ENCODE data around the gene PNPLA7. TPM values are rescaled to one million over a fixed set of nuclear protein-coding genes. Genes with fewer than 3 reads are reported as not detected.

The PNPLA7 gene
- total and polyA plus RNA-seq, 2 of the 13 experiments (the other 11 are each of a cell fraction or from before 2014, with no cell fraction given): 0.42 to 1.5 TPM

DNA sequence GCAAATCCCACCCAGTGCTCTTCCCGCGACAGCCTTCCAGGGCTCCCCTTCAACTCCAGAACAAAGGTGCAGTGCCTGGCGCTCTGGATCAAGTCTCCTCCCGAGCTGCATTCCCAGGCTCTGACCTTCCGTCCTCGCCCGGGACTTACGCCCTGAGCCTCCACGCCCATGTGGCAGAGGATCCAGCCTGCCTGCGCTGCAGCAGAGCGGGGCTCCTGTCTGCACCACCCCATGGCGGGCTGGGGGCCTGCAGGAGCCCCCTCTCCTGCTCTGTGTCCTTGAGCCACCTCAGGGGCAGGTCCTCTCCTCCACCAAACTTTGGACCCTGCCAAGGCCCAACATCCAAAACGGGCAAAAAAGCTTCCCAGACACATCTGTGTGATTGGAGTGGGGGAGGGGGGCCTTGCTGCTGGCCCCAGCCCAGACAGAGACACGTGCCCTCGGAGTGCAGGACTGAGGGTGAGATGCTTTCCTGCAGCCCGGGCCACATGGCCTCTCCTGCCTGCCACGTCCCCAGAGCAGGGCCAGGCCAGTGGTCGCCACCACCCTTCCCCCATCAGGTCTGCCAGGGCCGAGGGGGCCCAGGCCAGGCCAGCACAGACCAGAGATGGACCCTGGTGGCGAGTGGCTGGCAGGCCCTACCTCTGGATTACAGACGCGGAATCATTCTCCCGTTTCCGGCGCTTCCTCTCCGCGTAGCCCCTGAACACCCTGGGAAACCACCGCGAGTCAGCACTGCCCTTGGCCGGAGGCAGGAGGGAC is 95.4 kb downstream of the PNPLA7 start (continued):
- TF ChIP-seq ZNF891 (CRISPR knock-in tag; IDR thresholded peaks at IDR 0.05) (peak; percentile 74; the same call in 1 of the 2 replicates), ZC3H4 (CRISPR knock-in tag; IDR thresholded peaks at IDR 0.05; ENCODE audit: borderline replicate concordance) (no peak; the same call in none of the 2 replicates), ZNF235 (CRISPR knock-in tag; IDR thresholded peaks at IDR 0.05; ENCODE audit: borderline replicate concordance) (no peak), CREM (IDR thresholded peaks at IDR 0.05) (peak; percentile 48; the same call in 1 of the 2 replicates), CREM (CRISPR knock-in tag; IDR thresholded peaks at IDR 0.05) (no peak), SP1 (IDR thresholded peaks at IDR 0.05) (no peak), SP1 (CRISPR knock-in tag; IDR thresholded peaks at IDR 0.05) (peak; percentile 14; the same call in 1 of the 2 replicates), PCBP2 (optimal IDR thresholded peaks at IDR 0.05; ENCODE audit: low read depth, low read length, poor library complexity, severe bottlenecking) (no peak), NFKB2 (CRISPR knock-in tag; IDR thresholded peaks at IDR 0.05; ENCODE audit: borderline replicate concordance) (peak; percentile 92), ZNF333 (CRISPR knock-in tag; IDR thresholded peaks at IDR 0.05; ENCODE audit: borderline replicate concordance) (no peak)
- TF ChIP-seq, protein P1, sequence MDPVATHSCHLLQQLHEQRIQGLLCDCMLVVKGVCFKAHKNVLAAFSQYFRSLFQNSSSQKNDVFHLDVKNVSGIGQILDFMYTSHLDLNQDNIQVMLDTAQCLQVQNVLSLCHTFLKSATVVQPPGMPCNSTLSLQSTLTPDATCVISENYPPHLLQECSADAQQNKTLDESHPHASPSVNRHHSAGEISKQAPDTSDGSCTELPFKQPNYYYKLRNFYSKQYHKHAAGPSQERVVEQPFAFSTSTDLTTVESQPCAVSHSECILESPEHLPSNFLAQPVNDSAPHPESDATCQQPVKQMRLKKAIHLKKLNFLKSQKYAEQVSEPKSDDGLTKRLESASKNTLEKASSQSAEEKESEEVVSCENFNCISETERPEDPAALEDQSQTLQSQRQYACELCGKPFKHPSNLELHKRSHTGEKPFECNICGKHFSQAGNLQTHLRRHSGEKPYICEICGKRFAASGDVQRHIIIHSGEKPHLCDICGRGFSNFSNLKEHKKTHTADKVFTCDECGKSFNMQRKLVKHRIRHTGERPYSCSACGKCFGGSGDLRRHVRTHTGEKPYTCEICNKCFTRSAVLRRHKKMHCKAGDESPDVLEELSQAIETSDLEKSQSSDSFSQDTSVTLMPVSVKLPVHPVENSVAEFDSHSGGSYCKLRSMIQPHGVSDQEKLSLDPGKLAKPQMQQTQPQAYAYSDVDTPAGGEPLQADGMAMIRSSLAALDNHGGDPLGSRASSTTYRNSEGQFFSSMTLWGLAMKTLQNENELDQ (CRISPR knock-in tag; IDR thresholded peaks at IDR 0.05; ENCODE audit: borderline replicate concordance): 0 out of 2 replicates have a peak, but pooled peaks have one; percentile 19
- TF ChIP-seq, protein P2, sequence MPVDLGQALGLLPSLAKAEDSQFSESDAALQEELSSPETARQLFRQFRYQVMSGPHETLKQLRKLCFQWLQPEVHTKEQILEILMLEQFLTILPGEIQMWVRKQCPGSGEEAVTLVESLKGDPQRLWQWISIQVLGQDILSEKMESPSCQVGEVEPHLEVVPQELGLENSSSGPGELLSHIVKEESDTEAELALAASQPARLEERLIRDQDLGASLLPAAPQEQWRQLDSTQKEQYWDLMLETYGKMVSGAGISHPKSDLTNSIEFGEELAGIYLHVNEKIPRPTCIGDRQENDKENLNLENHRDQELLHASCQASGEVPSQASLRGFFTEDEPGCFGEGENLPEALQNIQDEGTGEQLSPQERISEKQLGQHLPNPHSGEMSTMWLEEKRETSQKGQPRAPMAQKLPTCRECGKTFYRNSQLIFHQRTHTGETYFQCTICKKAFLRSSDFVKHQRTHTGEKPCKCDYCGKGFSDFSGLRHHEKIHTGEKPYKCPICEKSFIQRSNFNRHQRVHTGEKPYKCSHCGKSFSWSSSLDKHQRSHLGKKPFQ (CRISPR knock-in tag; IDR thresholded peaks at IDR 0.05; ENCODE audit: insufficient replicate concordance): peak; percentile 68
- TF ChIP-seq, protein P3, sequence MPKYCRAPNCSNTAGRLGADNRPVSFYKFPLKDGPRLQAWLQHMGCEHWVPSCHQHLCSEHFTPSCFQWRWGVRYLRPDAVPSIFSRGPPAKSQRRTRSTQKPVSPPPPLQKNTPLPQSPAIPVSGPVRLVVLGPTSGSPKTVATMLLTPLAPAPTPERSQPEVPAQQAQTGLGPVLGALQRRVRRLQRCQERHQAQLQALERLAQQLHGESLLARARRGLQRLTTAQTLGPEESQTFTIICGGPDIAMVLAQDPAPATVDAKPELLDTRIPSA (CRISPR knock-in tag; IDR thresholded peaks at IDR 0.05; ENCODE audit: borderline replicate concordance): peak; percentile 92
- TF ChIP-seq, protein P4, sequence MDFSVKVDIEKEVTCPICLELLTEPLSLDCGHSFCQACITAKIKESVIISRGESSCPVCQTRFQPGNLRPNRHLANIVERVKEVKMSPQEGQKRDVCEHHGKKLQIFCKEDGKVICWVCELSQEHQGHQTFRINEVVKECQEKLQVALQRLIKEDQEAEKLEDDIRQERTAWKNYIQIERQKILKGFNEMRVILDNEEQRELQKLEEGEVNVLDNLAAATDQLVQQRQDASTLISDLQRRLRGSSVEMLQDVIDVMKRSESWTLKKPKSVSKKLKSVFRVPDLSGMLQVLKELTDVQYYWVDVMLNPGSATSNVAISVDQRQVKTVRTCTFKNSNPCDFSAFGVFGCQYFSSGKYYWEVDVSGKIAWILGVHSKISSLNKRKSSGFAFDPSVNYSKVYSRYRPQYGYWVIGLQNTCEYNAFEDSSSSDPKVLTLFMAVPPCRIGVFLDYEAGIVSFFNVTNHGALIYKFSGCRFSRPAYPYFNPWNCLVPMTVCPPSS (IDR thresholded peaks at IDR 0.05): no peak

All from HepG2 (cell line).